GM21737 (cell line): ENCODE measurements around the gene SYCN.

Experiments used
- ATAC-seq: cut with Tn5 transposase; IDR thresholded peaks from one replicate; pipeline ENCODE4 v1.9.1; 2021; ENCODE audit warnings: mild to moderate bottlenecking, moderate library complexity; ENCODE audit not compliant: unreplicated experiment

The SYCN gene

DNA sequence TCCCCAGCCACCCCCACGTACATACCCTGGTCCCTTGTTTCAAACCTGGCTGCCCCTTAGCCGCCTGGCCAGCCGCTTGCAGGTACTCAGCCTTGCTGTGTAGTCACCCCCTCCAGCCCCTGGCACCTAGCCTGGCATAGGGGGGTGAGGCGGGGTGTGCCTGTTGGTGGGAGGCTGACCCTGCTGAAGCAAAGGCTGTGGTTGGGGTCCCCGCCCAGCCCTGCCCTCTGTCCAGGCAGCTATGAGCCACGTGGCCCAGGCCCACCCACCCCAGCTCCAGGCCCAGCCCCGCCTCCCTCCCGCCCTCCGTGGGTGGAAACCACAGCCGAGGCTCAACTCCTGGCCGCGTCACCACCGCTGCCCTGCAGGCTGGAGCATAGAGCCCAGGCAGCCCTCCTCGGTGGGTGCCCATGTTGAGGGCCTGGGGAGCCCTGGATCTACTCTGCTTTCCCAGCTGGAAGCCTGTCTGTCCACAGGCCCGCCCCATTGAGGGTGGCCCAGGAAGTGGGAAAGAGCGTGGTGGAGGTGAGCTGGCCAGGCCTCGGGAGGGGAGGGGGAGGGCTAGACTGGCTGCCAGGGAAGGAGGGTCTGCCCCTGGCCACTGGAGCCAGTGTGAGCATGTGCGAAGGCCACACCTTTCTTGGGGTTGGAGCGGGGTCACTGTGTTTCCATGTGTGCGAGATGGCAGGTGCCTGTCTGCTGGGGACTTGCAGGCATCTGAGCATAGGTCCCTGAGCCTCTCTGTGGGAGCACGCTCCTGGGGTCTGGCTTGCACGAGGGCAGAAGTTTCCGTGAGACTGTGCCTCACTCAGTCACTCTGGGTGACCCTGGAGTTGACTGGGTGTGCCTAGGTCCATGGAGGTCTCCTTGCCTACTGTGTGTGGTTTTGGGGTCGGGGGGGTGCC is 47.5 kb downstream of the SYCN start:
- no peak for ATAC-seq

DNA sequence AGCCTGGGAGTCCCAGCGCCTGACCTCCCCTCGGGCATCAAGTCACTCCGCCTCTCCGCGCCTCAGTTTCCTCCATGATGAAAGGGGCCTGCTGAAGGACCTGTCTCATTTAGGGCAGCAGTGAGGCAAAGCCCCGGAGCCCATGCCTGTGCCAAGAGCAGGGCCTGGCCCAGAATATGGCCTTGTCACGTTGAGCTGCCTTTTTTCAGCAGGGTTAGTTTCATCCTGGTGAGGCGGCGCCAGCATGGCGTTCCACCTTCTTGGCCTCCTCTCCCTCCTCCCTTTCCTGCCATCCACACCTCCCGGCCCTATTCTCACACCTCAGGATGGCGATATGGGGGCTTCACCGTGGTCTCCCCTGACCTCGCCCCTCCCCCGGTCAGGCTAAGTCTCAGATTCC is 48.3 kb downstream of the SYCN start:
- no peak for ATAC-seq

DNA sequence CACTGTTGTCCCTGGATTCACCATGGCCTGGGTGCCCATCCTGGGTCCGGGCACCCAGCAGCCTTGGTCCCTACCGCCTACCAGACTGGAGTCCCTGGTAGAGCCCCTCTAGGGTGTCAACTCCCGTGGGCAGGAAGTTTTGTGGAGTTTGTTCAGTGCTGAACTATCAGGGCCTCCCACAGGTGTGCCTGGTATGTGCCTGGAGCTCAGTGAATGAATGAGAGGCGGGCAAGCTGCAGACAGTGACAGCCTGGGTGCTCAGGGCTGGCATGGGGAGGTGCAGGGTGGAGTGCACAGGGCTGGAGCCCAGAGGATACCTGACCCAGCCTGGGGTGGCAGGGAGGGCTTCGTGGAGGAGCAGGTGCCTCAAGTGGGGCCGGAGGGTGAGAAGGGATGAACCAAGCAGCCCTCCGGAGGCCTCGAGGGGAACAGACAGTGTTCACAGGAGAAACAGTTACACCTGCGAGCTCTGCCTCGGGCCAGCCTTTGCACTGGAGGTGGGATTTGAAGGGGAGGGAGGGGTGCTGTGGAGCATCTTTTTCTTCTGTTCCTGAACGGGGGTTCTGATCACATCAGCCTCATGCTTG is 48.9 kb downstream of the SYCN start:
- ATAC-seq = no peak

DNA sequence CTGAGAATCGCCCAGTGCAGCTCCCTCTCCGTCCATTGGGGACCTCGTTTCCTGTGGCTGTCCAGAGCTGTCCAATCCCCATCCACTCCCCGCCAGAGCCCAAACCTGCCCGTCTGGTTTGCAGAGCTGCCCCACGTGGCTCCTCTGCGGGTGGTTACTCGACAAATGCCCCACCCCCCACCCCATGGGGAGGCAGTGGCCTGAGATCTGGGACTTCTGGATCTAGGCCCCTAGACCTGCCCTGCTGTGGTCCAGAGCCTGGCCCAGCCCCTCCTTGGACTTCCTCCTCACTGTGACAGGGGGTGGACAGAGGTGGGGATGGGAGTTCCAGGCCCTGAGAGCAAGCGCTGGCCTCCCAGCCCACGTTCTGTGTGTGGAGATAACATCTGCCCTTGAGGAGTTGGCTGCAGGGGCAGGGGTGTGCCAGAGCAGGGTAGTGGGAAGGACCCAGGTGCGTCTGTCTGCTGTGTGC is 49.4 kb downstream of the SYCN start:
- no peak for ATAC-seq

DNA sequence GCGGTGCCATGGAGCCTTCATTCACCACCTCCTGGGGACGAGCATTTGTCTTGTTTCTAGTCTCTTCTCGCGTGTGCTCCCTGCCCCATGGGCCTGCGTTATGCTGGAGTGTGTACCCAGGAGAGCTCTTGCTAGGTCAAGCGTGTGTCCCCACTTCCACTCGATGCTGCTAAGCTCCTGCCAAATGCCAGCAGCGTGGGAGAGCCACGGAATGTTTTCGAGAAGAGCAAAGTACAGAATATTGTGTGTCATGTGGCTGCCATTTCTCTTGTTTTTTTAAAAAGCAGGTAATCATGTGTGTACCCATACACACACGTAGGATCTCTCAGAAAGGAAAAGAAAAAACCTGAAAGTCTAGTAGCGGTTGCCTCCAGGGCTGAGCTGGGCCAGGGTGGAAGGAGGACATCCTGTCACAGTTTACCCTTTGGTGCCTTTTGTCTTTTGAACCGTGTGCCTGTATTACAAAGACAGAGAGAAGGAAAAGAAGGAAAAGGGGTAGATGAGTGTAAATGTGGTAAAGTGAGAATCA is 49.9 kb downstream of the SYCN start:
- ATAC-seq = no peak
